ENCODE measurements around the gene TRMU. TPM values are rescaled to one million over a fixed set of nuclear protein-coding genes. Genes with fewer than 3 reads are reported as not detected.

Gene TRMU
- total and polyA plus RNA-seq, 2 of the 8 experiments (the other 6 are each of a cell fraction or from before 2014, with no cell fraction given), result 43.4 to 70.6 TPM

GRCh38 chr22:46327691-46328465 lies 7.6 kb upstream of the TRMU start:
- Histone ChIP-seq H2AK5ac (ENCODE audit: low read depth, low read length) (no peak overlapping the region), H3K18ac (ENCODE audit: extremely low read depth, low read length) (no peak overlapping the region), H4K91ac (replicated peaks; ENCODE audit: insufficient read length, low read length) (no peak overlapping the region), H3K4me2 (ENCODE audit: insufficient read depth in 1 of 2, low read depth in 2 of 2, low read length in 2 of 2) (no peak overlapping the region), H3K79me2 (ENCODE audit: control insufficient read depth in 1 of 2, insufficient read depth in 2 of 2, low read length in 2 of 2) (no peaks in the 10 kb centered on the region), H3K14ac (ENCODE audit: insufficient read length) (no peak overlapping the region), H3K4me1 (replicated peaks in 1 of 4; ENCODE audit: control insufficient read depth in 3 of 4, insufficient read depth in 4 of 4, low read length in 3 of 4) (no peaks in the 10 kb centered on the region), H4K5ac (ENCODE audit: insufficient read length, low read depth, low read length) (no peak overlapping the region), H3K23me2 (ENCODE audit: low read depth, low read length) (no peaks in the 10 kb centered on the region), H2BK5ac (ENCODE audit: low read depth, low read length) (no peak overlapping the region), H3K4ac (replicated peaks; ENCODE audit: insufficient read length, low read depth, low read length) (no peak overlapping the region), H2AFZ (ENCODE audit: low read length) (no peak overlapping the region), H3K9ac (replicated peaks in 1 of 4; ENCODE audit: extremely low read depth in 1 of 4, low read depth in 3 of 4, low read length in 3 of 4) (no peak overlapping the region), H3K56ac (replicated peaks; ENCODE audit: insufficient read length, low read depth, low read length) (no peak overlapping the region), H3K27me3 (replicated peaks in 1 of 4; ENCODE audit: control insufficient read depth in 3 of 4, extremely low read depth in 1 of 4, insufficient read depth in 3 of 4, low read length in 3 of 4) (no peaks in the 10 kb centered on the region), H3K23ac (ENCODE audit: insufficient read length) (no peak overlapping the region), H3K4me3 (ENCODE audit: extremely low read depth in 1 of 4, insufficient read depth in 2 of 4, low read depth in 3 of 4, low read length in 4 of 4) (no peak overlapping the region), H4K8ac (ENCODE audit: extremely low read depth, insufficient read depth, low read length) (no peak overlapping the region), H2BK15ac (ENCODE audit: low read length) (no peak overlapping the region), H3K79me1 (ENCODE audit: low read depth, low read length) (no peaks in the 10 kb centered on the region; the same call in 1 of the 2 replicates), H2BK120ac (replicated peaks; ENCODE audit: low read depth, low read length) (no peak overlapping the region), H2BK20ac (ENCODE audit: low read length) (no peak overlapping the region), H4K20me1 (replicated peaks in 1 of 2; ENCODE audit: control insufficient read depth in 1 of 2, insufficient read depth in 2 of 2, low read length in 2 of 2) (peaks cover 3 to 5% of the 10 kb centered on the region in 2 experiments), H3K27ac (ENCODE audit: low read depth, low read length) (no peak overlapping the region), H2BK12ac (ENCODE audit: low read depth, low read length) (no peak overlapping the region), H3K36me3 (ENCODE audit: control insufficient read depth in 2 of 4, insufficient read depth in 4 of 4, low read length in 3 of 4) (peaks cover 18 to 48% (median 29%) of the 10 kb centered on the region in 4 experiments), H3K9me3 (ENCODE audit: insufficient read depth in 2 of 2, low read depth in 1 of 2, low read length in 1 of 2) (no peaks in the 10 kb centered on the region)
- FAIRE-seq, result no peak
- DNase-seq (ENCODE audit: low read depth in 1 of 2, low spot score in 2 of 2), result no peak
- POLR2A ChIA-PET (ENCODE audit: partially characterized antibody), result interaction anchor here (1.1 kb wide), 1 partner anchor 22 kb away, joined by 3 read pairs; no protein-coding TSS in a partner anchor
- 92 to 100% methylated on average over 1 to 13 of the region's 13 CpGs for WGBS, 2 experiments (ENCODE audit: extremely low coverage in 1 of 2, insufficient coverage in 1 of 2, insufficient read length in 1 of 2, insufficient replicate concordance in 2 of 2, low coverage in 1 of 2, low lambda C conversion rate in 2 of 2, missing lambda C conversion rate in 1 of 2)
- CTCF ChIA-PET (ENCODE audit: partially characterized antibody), result interaction anchor here (1.4 kb wide), 1 partner anchor 40 kb away, joined by 4 read pairs; no protein-coding TSS in a partner anchor
- no peak for TF ChIP-seq CHD1 (IDR thresholded peaks at IDR 0.05; ENCODE audit: low read depth, low read length)
- no peak for TF ChIP-seq NANOG (IDR thresholded peaks at IDR 0.05; ENCODE audit: insufficient read depth, low read depth, low read length, poor library complexity, severe bottlenecking)
- TF ChIP-seq ASH2L (IDR thresholded peaks at IDR 0.05; ENCODE audit: low read length), result no peak
- no peak for TF ChIP-seq RNF2 (IDR thresholded peaks at IDR 0.05; ENCODE audit: borderline replicate concordance, low read depth, low read length, missing control alignments, poor library complexity, severe bottlenecking)
- TF ChIP-seq EGR1 (IDR thresholded peaks at IDR 0.05; ENCODE audit: borderline replicate concordance, low read depth, low read length), result no peak
- no peak for TF ChIP-seq ATF3 (IDR thresholded peaks at IDR 0.05; ENCODE audit: insufficient read depth, low read depth, low read length)
- no peak for TF ChIP-seq GABPA (IDR thresholded peaks at IDR 0.05; ENCODE audit: borderline replicate concordance, insufficient read depth, low read length)
- TF ChIP-seq RBBP5 (IDR thresholded peaks at IDR 0.05; ENCODE audit: borderline replicate concordance, low read depth, low read length), result no peak
- TF ChIP-seq CBX8 (IDR thresholded peaks at IDR 0.05; ENCODE audit: borderline replicate concordance, low read depth, low read length), result no peak
- TF ChIP-seq RFX5 (IDR thresholded peaks at IDR 0.05; ENCODE audit: borderline replicate concordance, low read depth, low read length), result no peak
- TF ChIP-seq CREB1 (IDR thresholded peaks at IDR 0.05), result no peak
- TF ChIP-seq POLR2A (IDR thresholded peaks at IDR 0.05; ENCODE audit: control extremely low read depth in 1 of 2, low read depth in 2 of 2, low read length in 2 of 2), result no peak
